A549 treated with AZD9567 at 1 μM for 4 hours (cell line): ENCODE measurements around the gene CRHBP. TPM values are rescaled to one million over a fixed set of nuclear protein-coding genes. Genes with fewer than 3 reads are reported as not detected.

Source experiments
- total RNA-seq: library from RNA; stranded (reverse); fragments of 200-300 nt; extraction: Qiagen RNA extraction; gene quantifications from 5 replicates; pipeline ENCODE4 v1.2.3, GENCODE V29; 2022; ENCODE audit not compliant: insufficient read depth

Gene CRHBP, protein sequence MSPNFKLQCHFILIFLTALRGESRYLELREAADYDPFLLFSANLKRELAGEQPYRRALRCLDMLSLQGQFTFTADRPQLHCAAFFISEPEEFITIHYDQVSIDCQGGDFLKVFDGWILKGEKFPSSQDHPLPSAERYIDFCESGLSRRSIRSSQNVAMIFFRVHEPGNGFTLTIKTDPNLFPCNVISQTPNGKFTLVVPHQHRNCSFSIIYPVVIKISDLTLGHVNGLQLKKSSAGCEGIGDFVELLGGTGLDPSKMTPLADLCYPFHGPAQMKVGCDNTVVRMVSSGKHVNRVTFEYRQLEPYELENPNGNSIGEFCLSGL
- 0.08 to 0.17 TPM (median 0.12 TPM) in 3 of 5 replicates, not detected in the others for total RNA-seq

GRCh38 chr5:76952795-76953536 lies at the start of gene CRHBP:
Gene CRHBP, plus strand, starts transcription at chr5:76953045. Its CDS starts 90 bp downstream, at chr5:76953135.

Other genes starting within 250 kb of the CRHBP start
- gene F2R, start 236.9 kb upstream of the CRHBP start, total RNA-seq, result 34.7 to 50.8 TPM (median 47.7 TPM) in 5 replicates
- gene F2RL1, start 134.0 kb upstream of the CRHBP start, total RNA-seq, result 244 to 323 TPM (median 262 TPM) in 5 replicates
- not detected in 5 replicates for gene S100Z, start 103.0 kb upstream of the CRHBP start, total RNA-seq
- gene AGGF1, start 77.4 kb downstream of the CRHBP start, total RNA-seq, result 11.0 to 15.8 TPM (median 14.3 TPM) in 5 replicates
- 3.3 to 4.2 TPM (median 3.9 TPM) in 5 replicates for gene ZBED3, start 134.2 kb downstream of the CRHBP start, total RNA-seq